HG03135 (cell line): ENCODE data around the gene RARS2.
"Not testable (repeated sequence)": the region's sequence is repeated elsewhere in the genome, so short reads cannot be mapped to it uniquely, and the experiment has no call there.

Source experiments
- ATAC-seq: cut with Tn5 transposase; IDR thresholded peaks from one replicate; pipeline ENCODE4 v1.9.1; 2021; ENCODE audit warnings: mild to moderate bottlenecking, moderate library complexity; ENCODE audit not compliant: unreplicated experiment

Gene RARS2

DNA sequence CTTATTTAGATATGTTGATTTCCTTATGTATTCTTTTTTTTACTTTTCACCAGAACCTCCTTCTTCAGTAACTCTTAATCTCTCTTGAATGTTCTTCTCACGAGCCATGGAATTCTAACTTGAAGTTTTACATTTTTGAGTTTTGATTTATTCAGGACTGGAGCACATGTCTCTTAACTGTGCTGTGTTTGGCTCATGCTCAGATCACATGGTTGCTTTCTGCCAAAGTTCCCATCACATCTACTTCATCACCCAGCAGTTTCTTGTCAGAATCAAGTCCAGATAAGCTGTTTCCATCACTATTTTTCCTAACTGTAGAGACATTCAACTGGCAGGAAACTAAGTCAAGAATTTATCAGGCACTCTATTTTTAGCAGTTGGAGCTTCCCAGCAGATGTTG is 85.3 kb downstream of the RARS2 start:
- ATAC-seq, result no peak

DNA sequence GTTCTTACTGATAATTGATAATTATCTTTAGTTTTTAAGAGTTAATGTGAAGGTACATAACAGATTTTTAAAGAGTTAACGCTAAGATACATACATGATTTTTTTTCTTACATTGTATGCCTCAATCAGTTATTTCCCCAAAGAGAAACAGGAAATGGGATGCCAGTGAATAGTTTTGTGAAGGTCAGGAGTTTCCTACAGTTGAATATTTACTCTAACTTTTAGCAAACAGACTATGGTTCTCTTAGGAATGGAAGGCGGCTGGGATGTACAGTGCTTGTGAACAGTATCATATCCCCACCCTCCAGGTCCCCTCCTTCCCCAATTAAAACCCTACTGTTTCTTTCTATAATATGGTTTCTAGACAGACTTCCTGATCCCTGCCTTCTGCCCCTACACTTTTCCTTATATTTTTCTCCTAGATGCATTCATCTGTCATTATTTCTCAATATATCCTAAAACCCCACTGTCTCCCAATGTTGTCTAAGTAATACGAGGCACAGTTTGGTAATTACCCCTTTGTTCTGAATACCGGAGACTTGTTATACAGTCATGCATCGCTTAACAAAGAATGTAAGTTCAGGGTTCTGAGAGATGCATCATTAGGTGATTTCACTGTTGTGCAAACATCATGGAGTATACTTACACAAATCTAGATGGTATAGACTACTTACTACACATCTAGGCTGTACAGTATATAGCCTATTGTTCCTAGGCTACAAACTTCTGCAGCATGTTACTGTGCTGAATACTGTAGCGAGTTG is 87.8 kb downstream of the RARS2 start:
- no peak for ATAC-seq

DNA sequence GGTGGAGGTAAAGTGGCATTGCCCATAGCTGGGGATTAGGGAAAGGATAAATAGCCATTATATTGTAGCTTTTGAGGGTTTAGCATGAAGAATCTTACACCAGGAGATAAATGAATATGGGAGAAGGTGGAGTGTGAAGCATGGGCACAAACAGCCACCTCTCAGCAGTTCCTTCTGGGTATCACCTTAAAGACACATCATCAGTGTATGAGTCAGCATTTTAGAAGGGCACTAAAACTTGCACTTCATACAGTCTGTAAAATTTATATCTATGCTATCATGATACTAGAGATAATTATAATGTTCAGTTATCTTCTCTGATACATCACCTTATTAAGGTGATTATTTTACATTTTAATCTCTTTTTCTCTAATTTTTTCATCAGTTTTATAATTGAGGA is 91.7 kb downstream of the RARS2 start:
- ATAC-seq, result no peak

DNA sequence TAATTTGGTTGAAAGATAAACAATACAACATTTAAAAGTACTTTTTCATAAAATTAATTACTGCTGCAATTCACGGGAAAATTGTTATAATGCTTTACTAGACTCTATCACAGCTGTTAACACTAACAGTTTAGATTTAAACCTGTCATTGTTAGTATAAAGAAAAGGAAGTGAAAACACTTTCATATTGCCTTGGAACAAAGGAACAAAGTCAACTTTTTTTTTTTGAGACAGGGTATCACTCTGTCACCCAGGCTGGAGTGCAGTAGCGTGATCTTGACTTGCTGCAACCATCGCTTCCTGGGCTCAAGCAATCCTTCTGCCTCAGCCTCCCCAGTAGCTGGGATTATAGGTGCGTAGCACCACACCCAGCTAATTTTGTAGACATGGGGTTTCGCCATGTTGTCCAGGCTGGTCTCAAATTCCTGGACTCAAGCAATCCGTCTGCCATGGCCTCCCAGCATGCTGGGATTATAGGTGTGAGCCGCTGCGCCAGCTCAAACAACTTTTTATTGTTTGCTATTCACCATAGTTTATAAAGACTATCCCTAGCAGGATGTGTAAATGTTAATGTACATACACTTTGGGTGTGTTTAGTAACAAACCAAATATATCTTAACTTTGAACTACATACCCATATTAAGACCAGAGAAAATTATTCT is 94.9 kb downstream of the RARS2 start:
- ATAC-seq, result peak; percentile 92

DNA sequence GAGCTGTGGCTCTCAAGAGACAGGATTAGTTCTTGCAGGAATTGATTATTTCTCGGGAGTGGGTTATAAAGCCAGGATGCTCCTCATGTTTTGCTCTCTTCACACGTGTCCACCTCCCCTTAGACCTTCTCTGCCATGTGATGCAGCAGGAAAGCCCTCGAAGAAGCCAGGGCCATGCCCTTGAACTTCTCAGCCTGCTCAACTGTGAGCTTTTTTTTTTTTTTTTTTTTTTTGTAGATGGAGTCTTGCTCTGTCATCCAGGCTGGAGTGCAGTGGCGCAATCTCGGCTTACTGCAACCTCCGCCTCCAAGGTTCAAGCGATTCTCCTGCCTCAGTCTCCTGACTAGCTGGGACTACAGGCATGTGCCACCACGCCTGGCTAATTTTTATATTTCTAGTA is 100.5 kb downstream of the RARS2 start:
- not testable (repeated sequence) for ATAC-seq

DNA sequence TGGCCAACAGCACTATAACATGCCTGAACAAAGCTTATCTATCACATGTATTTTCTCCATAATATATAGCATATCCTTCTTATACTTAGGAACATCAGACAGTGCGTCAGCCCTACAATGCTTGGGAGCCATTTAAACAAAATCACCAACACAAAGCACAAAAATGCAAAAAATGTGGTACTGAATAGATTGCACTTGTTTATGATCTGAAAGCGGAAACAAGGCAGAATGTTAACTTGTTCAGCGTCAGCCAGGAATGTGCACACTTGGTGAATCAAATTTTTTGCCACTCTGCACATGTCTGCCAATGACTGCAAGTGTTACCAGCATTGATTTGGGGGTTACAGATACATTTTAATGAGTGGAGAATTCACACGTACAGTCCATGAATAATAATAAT is 102.2 kb downstream of the RARS2 start:
- ATAC-seq, result no peak

DNA sequence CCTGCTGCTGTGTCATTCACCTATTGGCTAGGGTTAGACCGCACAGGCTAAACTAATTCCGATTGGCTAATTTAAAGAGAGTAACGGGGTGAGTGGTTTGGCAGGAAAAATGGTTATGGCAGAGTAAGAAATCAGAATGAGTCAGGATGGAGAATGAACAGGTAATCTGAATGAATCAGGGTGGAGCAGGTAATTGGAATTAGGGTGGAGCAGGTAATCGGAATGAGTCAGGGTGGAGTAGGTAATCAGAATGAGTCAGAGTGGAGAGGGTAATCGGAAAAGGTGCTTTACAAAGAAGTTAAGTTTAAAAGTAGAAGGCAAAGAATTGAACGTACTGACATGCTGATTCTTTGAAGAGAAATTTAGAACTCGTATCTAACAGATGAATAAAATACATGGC is 105.3 kb downstream of the RARS2 start:
- ATAC-seq, result no peak

DNA sequence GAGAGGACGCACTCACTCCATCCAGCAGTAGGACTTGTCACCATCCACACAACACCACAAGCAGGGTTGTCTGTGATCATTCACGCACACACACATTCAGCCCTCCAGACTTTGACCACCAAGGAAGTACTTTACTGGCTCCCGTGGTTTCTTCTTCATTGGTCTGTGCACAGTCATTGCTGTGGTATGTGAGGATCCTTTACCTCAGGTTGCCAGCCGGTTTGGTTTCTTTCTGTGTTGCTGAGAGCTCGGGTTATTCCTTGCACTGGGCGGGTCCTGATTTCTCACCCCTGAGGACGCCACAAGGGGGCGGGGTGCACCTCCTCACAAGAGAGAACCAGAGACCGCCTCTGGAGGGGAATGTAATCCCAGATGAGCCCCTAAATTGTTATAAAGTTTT is 105.9 kb downstream of the RARS2 start:
- ATAC-seq, result no peak

DNA sequence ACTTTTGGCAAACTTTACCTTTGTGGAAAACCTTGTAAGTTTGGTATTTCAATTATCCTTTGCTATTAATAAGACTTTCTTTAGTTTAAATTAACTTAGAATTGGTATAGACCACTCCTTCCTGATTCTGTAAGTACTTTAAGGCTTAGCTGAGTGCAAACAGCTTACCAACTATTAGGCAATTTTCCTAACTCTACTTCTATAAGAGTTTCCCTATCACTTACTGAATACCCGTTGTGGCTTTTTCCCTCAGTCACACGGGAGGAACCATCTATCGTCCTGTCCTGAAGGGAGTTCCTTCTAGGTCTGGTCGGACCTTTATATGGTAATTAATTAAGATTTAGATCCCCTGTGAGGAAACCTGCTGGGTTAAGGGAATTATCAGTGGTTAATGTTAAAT is 107.4 kb downstream of the RARS2 start:
- no peak for ATAC-seq

DNA sequence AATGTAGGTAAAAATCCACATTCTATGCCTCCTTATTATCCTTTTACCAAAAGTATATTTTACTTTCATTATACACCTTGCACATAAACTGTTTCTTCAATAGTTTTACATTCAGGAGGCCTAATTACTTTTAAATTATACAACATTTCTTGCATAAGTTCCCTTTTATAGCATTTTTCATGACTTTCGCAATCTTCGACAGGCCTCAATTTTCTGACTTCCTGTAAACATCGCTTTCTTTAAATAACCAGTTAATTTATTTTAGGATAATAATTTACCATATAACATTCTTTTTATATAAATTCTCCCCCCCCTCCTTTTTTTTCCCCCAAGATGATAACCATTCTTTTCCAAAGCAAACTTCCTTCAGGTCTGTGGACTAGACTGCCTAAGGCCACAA is 107.9 kb downstream of the RARS2 start:
- no peak for ATAC-seq

DNA sequence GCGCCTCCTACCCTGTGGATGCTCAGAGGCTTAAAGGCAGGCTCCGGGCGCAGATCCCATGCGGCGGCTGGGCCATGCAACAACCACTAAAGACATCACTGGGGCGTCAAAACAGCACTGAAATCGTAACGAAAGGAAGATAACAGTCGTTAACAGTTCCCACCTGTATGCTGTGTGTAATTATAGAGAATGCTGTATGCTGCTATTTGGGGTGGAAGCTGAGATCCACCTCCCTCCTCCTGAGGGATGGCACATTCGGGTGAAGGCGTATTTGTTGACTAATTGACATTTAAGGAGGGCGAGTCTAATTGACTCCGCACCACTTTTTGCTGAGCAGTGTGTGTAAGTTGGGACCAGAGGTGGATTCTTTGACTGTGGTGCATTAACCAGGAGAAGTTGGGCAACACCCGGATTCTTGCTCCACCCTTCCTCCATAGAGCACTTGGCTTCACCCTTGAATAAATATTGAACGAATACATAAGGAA is 116.3 kb downstream of the RARS2 start:
- peak; percentile 68 for ATAC-seq

DNA sequence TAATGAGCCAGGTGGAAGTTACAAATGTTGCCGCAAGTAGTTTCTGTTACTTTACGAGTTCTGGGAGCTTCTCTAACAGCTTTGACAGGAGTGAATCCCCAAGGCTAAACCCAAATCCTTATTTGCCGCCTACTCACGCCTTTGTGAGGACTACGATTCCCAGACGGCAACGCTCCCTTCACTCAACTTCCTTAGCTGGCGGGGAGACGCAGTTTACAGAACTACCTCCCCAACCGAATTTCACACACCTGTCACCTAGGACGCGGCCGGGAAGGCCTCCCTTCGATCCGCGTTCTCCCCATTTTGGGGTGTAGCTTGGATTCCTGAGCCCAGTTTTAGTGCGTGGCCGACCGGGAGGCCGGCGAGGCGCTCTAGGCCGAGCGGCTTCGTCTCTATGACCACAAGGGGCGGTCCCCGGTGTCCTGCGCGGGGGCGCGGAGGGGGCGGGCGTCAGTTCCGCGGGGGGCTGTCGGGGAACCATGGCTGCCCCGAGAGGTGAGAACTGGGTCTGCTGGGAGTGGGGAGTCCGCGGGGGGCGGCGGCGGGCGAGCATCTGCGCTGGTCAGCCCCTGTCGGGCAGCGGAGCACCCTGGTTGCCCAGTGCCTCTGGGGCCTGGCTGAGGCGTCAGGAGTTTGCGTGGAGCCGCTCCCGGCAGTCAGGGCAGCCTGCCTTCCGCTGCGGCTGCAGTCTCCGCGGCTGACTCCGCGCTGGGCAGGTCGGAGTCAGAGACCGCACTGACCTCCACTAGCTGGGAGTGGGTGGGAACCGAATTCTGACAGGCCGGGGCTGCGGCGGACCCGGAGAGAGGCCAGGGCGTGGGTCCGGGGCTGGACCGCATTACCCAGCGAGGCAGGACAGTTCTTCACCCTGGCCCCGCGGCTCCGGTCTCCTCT is 117.0 kb downstream of the RARS2 start, which contains the start of gene SLC35A1:
Gene SLC35A1, plus strand, starts transcription at position 450 of the 894 bp plus-strand sequence. Its CDS starts 30 bp downstream, at position 480.
- ATAC-seq, result peak; percentile 96

DNA sequence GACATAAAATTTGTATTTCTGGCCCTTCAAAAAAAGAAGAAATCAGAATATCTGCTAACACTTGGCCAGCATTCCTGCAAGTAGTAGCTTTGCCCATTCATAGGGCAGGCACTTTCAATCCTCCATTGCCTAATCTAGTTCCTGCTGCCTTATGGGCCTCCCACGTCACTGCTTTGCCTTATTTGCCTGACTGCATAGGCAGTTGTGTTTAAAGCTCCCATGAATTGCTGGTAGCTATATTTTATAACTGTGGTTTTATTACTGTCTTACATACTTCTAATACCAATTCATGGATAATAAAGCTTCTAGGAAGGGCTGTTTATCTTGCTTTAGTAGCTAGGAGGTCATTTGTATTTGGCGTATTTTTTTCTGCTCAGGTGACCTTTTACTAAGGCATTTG is 124.7 kb downstream of the RARS2 start:
- ATAC-seq, result no peak
